ENCODE measurements around the gene ZNF12.
"Not testable (repeated sequence)": the region's sequence is repeated elsewhere in the genome, so short reads cannot be mapped to it uniquely, and the experiment has no call there.

Gene ZNF12

DNA sequence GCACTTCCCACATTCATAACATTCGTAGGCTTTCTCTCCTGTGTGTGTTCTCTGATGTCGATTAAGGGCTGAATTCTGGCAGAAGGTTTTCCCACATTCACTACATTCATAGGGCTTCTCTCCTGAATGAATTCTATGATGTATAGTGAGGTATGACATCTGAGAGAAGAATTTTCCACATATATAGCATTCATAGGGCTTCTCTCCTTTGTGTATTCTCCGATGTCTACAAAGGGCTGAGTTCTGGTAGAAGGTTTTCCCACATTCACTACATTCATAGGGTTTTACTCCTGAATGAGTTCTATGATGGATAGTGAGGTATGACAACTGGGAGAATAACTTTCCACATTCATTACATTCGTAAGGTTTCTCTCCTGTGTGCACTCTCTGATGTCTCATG is 15.6 kb downstream of the ZNF12 start:
- no peak for DNase-seq

DNA sequence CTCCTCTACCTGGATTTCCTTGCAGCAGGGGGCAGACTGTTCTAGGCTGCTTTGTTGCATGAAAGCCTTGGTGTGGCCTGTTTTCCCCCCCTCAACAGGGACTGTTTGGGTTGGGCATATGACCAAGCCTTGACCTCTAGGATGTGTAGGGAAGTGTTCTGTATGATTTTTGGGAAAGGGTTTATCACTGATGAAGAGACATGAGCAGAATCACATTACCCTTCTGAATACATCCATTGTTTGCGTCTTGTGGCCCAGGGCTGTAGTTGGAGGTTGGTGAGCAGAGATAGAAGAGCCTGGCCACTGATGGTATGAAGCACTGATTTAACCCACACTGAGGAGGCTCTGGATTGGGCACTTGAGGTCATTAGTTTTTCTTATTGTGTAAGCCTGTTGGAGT is 26.6 kb downstream of the ZNF12 start:
- DNase-seq = no peak

DNA sequence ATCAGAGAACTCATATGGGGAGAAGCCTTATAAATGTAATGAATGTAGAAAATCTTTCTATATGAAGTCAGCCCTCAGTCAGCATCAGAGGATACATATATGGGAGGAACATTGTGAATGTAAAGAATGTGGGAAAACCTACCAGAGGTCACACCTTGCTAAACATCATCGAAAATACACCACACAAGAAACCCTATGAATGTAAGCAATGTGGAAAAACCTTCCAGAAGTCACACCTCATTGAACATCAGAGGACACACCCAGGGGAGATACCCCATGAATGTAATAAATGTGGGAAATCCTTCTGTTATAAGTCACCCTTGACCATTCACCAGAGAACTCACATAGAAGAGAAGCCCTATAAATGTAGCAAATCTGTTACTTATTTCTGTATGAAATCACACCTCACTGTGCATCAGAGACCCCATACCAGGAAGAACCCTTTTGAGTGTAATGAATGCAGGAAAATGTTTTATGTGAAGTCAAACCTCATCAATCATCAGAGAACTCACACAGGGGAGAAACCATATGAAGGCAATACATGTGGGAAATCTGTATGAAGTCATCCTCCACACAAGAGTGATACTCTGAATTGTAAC is 30.8 kb downstream of the ZNF12 start:
- no peak for DNase-seq

DNA sequence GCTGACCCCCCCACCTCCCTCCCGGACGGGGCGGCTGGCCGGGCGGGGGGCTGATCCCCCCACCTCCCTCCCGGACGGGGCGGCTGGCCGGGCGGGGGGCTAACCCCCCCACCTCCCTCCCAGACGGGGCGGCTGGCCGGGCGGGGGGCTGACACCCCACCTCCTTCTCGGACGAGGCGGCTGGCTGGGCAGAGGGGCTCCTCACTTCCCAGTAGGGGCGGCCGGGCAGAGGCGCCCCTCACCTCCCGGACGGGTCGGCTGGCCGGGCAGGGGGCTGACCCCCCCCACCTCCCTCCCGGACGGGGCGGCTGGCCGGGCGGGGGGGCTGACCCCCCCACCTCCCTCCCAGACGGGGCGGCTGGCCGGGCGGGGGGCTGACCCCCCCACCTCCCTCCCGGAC is 35.9 kb downstream of the ZNF12 start:
- DNase-seq = not testable (repeated sequence)

DNA sequence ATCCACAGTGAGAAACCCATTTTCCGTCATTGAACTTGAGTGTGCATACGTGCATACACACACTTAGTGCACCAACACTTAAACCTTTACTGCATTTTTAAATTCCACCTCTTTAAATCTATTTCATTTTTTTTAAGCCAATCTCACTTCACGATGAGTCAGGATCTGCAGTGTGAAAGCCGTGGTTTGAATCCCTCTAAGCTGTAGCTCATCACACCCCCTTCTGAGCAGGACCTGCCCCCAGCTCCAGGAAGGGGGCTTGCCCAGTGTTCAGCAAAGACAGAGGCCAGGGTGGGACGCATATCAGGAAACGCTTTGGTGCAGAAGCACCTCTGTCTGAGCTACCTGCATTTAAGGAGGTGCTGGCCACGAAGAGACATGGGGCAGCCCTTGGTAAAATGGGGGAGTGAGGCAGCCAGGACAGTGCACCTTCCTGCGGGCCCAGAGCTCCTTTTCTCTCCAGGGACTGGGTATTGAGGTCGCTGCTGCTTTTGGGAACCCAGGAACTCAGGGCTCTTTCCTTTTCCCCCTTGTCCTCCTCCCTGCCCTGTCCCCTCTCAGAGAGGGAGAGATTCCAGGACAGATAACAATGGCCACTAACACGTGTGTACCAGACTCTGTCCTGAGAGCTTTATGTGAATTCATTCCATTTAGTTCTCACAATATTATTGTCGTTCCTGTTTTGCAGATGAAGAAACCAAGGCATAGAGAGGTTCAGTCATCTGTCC is 48.0 kb downstream of the ZNF12 start:
- DNase-seq = no peak

DNA sequence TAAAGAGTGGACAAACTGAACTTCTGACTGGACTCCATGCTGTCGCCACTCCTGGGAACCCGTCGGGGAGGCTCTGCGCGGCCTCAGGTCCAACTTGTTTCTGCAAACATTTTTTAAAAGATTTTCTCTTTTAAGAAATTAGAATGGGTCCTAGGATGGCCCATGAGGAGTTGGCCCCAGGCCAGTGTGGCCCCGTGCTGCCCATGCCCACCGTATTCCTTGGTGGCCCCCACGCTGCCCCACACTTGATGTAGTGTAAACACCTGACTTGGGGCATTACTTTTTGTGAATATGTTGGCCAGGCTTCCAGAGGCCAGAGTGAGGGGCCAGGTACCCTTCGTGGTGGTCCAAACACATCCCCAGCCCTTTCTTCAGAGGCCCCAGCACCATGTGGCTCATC is 50.3 kb downstream of the ZNF12 start:
- no peak for DNase-seq

DNA sequence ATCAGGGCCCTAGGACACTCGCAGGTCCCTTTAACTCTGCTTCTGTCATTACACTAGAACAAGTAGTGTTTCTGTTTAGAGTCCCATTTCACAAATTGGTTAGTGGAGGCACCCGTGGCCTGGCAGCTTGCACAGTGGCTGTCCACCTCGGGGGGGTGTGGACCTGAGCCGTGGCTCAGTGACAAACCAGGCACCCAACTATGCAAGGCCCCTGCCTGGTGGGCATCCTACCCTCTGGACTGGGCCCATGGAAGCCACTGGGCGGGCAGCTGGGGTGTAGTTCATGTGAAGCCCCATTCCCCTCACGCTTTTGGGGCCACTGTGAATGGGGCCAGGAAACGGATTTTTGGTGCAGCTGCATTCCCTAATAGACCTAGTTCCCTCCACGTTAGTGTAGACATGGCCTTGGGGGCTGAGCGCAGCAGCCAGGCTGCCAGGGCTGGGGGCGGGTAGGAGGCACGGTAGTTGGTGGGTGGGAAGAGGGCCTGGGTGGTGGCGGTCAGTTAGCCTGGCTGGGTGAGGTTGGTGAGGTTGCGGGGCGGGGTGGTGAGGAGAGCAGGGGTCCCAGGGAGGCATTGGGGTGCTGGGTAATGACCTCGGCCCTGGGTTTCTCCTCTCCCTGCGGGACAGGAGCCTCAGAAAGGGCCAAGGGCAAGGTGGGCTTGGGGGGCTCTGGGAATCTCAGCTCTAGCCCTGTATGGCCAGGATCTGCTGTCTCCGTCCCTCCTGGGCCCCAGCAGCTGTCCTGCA is 50.9 kb downstream of the ZNF12 start:
- no peak for DNase-seq

DNA sequence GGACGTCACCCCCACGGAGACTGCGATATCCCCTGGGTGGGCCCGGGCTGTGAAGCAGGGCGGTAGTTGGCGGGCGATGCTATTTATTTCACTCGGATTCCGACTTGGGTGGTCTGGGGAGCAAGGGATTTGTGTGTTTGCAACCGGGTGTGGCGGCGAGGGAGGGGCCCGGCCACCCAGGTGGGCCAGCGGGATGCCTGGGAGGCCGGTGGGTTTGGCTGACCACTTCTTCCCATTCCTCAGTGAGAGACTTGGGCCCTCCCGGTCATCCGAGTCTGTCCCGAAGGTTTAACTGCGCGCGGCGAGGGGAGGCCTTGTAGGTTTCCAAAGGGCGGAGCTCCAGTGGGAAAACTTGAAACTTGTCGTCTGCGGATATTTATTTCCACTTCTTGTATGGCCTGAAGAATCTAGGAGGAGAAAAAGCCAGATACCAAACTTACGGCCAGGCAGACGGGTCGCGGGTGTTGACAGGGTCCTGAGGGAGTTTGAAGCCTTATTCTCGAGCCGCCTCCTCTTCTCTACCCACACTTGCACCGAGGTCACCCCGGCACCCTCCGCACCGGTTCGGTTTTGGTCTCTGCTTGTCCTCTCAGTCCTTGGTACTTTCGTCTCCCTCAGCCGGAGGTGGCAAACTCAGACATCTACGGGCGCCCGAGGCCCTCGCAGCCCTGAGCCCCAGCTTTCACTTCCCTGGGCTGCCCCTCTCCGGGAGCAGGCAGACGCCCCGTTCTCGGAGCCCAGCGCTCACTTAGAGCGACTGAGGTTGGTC is 51.7 kb downstream of the ZNF12 start:
- DNase-seq = no peak

DNA sequence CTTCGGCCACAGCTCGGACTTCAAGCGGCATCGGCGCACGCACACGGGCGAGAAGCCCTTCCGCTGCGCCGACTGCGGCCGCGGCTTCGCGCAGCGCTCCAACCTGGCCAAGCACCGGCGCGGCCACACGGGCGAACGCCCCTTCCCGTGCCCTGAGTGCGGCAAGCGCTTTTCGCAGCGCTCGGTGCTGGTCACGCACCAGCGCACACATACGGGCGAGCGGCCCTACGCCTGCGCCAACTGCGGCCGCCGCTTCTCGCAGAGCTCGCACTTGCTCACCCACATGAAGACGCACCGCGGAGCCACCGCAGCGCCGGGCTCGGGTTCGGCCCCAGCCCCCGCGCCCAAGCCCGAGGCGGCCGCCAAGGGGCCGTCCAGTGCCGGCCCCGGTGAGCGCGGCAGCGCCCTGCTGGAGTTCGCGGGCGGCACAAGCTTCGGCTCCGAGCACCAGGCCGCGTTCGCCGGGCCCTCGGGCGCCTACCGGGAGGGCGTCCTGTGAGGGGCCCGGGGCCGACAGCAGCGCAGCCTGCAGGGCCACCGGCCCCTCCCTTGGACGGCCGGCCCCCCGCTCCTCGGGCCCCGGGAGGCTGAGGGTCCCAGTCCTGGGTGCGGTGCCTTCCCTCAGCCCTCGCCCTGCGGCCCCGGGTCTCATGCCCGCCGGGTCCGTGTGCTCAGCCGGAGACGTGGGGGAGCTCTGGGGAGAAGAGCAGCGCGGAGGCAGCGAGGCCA is 52.5 kb downstream of the ZNF12 start:
- DNase-seq = no peak

DNA sequence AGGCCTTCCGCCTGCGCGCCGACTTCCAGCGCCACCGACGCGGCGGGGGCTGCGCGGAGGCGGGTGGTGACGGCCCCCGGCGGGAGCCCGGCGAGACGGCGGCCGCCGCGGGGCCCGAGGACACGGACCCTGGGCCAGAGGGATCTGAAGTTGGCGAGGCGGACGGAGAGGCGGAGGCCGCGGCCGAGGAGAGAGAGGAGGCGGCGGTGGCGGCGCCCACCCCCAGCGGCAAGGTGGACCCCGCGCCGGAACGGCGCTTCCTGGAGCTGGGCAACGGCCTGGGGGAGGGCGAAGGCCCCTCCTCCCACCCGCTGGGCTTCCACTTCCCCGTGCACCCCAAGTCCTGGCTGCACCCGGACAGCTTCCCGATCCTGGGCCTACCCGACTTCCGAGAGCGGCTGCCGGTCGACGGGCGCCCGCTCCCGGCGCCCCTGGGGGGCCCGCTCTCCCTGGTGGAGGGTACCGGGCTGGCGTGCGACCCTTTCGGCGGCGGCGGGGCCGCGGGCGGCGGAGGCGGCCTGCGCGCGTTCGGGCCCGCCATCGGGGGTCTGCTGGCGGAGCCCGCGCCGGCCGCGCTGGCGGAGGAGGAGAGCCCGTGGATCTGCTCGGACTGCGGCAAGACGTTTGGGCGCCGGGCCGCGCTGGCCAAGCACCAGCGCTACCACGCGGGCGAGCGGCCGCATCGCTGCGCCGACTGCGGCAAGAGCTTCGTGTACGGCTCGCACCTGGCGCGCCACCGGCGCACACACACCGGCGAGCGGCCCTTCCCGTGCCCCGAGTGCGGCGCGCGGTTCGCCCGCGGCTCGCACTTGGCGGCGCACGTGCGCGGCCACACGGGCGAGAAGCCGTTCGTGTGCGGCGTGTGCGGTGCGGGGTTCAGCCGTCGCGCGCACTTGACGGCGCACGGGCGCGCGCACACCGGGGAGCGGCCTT is 53.4 kb downstream of the ZNF12 start:
- DNase-seq = no peak

DNA sequence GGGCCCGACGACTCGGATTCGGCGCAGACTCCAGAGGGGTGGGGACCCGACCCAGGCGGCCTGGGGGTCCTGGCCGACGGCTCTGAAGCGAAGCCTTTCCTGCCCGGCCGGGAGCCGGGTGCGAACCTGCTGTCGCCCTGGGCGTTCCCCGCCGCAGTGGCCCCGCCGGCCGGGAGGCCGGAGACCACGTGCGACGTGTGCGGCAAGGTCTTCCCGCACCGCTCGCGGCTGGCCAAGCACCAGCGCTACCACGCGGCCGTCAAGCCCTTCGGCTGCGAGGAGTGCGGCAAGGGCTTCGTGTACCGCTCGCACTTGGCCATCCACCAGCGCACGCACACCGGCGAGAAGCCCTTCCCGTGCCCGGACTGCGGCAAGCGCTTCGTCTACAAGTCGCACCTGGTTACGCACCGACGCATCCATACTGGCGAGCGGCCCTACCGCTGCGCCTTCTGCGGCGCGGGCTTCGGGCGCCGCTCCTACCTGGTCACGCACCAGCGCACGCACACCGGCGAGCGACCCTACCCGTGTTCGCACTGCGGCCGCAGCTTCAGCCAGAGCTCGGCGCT is 54.2 kb downstream of the ZNF12 start:
- DNase-seq = no peak

DNA sequence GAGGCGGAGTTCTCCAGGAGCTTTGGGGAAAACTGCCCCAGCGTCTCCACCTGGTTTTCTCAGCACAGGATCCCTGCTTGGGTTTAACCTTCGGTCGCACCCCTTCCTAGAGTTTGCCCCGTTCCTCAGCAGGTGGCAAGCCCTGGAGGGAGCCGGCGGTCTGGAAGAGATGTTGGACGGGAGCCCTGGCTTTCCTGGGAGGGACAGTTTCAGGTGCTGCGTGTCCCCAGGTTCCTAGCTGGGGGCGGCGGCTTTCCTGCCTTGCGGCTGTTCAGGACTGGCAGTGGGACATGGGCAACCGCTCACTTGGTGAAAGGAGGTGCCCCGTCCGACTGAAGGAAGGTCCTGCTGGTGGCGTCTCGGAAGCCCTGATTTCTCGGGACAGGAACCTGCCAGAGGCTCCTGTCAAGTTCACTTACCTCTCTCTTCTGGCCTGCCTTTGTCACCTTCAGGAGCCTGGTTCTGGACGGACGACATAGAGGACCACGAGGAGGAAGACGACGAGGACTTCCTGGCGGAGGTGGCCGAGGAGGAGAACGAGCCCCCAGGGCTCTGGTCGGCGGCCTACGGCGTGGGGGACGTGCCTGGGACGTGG is 54.8 kb downstream of the ZNF12 start:
- no peak for DNase-seq

DNA sequence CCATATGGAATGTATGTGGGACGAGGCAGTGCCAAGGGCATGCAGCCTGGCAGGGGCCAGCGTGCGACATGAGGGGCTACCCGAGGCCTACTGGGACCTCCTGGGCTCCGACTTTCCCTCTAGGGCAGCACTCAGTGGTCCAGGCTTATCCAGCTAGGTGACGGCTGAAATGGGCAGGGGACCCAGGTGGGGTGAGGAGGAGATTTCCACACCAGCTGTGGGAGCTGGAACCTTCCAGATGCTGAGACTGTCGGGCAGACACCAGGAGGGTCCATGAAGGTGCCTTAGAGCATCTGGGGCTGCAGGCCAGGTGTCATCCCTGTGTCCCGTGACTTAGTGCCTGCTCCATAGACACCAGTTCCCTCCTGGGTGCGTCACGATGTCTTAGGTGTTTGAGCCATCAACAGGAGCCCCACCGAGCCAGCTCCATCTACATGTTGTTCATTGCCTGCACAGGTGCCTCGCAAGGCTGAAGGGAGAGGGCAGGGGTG is 56.2 kb downstream of the ZNF12 start:
- DNase-seq = no peak

DNA sequence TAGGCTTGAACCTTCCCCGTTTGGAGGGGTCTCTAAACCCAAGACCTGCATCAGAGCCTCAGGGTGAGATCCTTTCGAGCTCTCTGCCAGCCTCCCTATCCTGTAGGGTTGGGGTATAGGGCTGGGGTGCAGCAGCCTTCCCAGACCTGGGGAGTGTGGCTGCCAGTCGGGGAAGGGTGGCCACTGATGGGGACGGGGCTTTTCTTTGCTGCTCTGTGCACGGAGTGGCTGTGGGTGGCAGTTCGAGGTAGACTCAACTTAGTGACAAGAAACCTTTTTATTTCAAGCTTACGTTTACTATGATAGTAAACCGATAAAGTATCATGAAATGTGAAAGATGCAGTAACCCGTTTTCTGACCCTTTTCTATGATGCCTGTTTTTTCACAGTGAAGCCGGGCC is 56.7 kb downstream of the ZNF12 start:
- no peak for DNase-seq

DNA sequence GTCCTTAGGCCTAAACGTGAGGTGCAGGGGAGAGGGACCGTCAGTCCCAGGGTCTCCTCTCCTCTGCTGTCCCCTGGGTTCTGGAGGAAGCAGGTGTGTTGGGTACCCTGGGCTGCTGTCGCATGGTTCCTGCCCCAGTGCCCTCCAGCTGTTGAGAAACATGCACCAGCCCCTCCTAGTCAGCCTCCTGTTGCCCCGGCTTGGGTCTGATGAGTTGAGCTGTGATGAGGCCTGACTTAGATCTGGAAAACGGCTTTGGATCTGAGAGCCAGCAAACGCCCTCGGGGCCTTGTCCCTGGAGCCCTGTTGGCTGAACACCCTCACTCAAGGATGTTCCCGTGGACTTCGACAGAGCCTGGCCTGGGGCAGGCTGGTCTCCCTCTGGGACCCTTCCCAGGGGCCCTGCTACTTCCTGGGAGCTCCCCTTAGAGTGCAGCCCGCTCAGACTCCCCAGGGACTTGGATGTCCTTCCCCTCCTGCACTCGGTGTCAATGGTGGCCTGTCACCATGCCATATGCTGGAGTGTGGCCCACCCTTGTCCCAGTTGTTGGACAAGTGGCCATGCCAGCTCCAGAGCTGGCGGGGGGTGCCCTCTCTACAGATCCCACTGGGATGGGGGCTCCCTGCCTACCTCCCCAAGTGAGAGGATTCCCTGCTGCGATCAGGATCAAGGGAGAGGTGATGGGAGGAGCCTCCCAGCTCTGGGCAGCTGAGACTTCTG is 57.3 kb downstream of the ZNF12 start:
- DNase-seq = no peak

DNA sequence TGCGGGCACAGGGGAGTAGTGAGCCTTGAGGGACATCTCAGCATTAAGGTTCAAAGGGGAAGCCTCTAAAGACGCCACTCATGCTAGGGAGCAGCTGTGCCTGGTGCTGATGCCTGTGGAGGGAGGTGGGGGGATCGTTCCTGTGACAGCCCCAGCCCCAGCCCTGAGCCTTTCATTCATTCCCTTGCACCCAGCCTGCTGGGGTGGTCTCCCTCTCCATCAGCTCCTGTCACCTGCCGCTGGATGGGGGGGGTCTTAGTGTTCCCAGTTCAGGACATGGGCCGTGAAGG is 58.0 kb downstream of the ZNF12 start:
- no peak for DNase-seq

DNA sequence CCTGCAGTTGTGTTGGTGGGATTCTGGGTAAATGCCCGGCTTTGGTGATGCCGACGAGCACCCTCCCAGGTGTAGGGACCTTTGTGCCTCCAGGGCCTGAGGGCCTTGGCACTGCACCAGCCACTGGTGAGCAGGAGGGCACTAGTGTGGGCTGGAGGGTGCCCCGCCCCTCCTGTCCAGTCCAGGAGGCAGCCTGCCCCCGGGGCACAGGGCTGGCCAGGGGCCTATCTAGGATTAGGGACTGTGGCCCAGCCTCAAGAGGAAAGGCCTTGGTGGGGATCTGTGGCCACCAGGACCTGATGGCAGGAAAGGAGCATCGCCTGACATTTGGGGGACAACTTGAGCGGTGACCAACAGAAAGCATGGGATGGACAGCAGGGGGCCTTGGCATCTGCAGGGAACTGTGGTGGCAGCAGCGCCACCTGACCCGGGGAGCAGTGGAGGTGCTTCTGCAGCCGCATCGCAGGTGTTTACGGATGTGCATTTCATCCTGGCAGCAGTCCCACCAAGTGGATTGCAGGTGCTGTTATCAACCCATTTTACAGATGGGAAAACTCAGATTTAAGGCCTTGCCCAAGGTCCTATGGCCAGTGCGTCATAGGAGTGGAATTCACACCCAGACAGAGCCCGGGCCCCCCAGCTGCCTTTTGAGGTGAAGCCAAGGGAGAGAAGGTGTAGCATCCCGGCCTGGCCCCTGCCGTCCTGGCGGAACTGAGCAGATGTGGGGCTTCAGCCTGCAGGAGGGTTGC is 58.5 kb downstream of the ZNF12 start:
- no peak for DNase-seq

DNA sequence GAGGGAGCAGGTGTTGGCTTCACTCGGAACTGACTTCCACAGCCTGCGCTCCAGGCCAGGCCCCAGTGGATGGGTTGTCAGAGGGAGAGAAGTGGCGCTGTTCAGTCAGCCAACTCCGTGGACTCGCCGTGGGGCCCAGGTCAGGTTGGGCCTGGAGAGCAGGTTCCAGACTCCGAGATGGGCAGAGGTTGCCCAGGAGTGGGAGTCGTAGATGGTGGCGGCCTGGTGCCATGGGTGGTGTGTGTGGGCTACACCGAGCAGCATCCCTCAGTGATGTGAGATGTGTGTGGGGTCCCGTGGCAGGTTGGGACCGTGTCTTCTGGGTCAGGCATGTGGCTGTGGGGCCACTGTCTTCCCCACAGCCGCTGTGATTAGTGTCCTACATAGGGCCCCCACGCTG is 59.2 kb downstream of the ZNF12 start:
- no peak for DNase-seq

DNA sequence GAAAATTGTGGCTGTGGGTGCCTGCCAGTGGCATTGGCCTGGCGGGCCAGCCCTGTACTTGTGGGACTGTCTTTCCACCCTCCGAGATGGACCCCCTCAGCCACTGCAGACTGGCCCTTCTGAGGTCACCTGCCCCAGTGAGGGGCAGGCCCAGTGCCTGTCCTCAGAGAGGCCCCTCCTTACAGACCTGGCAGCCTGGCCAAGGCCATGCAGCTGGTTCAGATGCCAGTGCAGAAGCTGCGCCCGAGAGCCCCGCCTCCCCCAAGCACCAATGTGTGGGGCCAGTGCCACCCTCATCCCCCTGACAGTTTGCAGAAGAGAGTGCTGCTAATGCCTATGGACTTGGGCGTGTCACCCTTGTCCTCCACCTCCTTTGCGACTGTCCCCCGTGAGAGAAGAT is 59.7 kb downstream of the ZNF12 start:
- DNase-seq = no peak

All from CD4-positive, alpha-beta T cell treated with Interleukin-6 for 4 hours (primary cell).